Ovary (tissue), 9 donors: Measurements from ENCODE around the gene HDLBP. TPM values are rescaled to one million over a fixed set of nuclear protein-coding genes. Genes with fewer than 3 reads are reported as not detected.

Source experiments
- DNase-seq, 5 donors: peaks; one replicate each; pipeline ENCODE4 v3.0.0-alpha.2; 2019 to 2020
- H3K27ac ChIP-seq, 2 donors: fragments of 200-600 bp; one replicate each; pipeline versions ENCODE4 v1.5.1 to v1.8.0; 2019 to 2022
- H3K27me3 ChIP-seq: fragments of 200-600 bp; one replicate; pipeline ENCODE4 v1.8.0; 2022
- H3K36me3 ChIP-seq: fragments of 200-600 bp; sonication (generic); one replicate; pipeline ENCODE4 v1.5.1; 2019
- H3K4me1 ChIP-seq: one replicate; pipeline ENCODE4 v1.8.1; 2013; ENCODE audit warnings: mild to moderate bottlenecking, moderate library complexity; ENCODE audit not compliant: insufficient read depth
- H3K4me3 ChIP-seq: fragments of 200-600 bp; sonication (generic); one replicate; pipeline ENCODE4 v1.5.1; 2017
- H3K9me3 ChIP-seq, 2 donors: fragments of 200-600 bp in 1 of 2; sonication (generic) in 1 of 2; one replicate each; pipeline versions ENCODE4 v1.5.1 to v1.8.1; 2013 to 2019; ENCODE audit warnings: mild to moderate bottlenecking in 1 of 2, moderate library complexity in 1 of 2
- CTCF ChIP-seq, 3 donors: fragments of 450-650 bp in 2 of 3; fragments of 200-600 bp in 1 of 3; IDR thresholded peaks; one replicate each; pipeline versions ENCODE4 v1.5.1 to v1.8.0; 2016 to 2022; ENCODE audit warnings: antibody characterized with exemption in 3 of 3, mild to moderate bottlenecking in 1 of 3
- EP300 ChIP-seq: sonication (generic); formaldehyde crosslinking; IDR thresholded peaks from one replicate; pipeline ENCODE4 v1.6.1; 2017; ENCODE audit warnings: antibody characterized with exemption
- POLR2A ChIP-seq: fragments of 450-650 bp; IDR thresholded peaks from one replicate; pipeline ENCODE4 v1.6.1; 2017; ENCODE audit warnings: antibody characterized with exemption, mild to moderate bottlenecking, moderate library complexity
- WGBS, 3 donors: extraction: QIAGEN DNeasy Blood & Tissue Kit in 1 of 3; methylation state at CpG; one replicate each; pipeline versions ENCODE4 v1.1.5 to v1.1.7; 2013 to 2017; 5-methylcytosine and 5-hydroxymethylcytosine counted together
- intact Hi-C, 4 donors: fragments of 100-400 bp; cut with DNase I; formaldehyde crosslinking; loops; one replicate each; pipeline versions ENCODE4 v1.11.0 to v1.15.1; 2022 to 2023
- polyA plus RNA-seq, 2 donors: library from polyadenylated mRNA; stranded (reverse); fragments of 200-250 nt in 1 of 2; fragments of 350-450 nt in 1 of 2; fragmentation: Illumina TruSeq in 1 of 2; extraction: RNeasy Lipid Tissue Mini Kit (QIAGEN cat#74804) in 1 of 2; gene quantifications; one replicate each; pipeline ENCODE4 v1.2.3, GENCODE V29; 2013 to 2014
- total RNA-seq, 7 donors: library from RNA; depleted of rRNA in 2 of 7; stranded (reverse); fragments of >200 nt in 2 of 7; fragmentation: NEBNext Ultra II Directional in 3 of 7; extraction: Animal tissue kit (Norgen Biotek cat#: 25700) in 3 of 7; gene quantifications; one replicate each; pipeline versions ENCODE4 v1.1.0 to v1.2.4, GENCODE V29; 2016 to 2023
- donor health status: DM: no; HTN: no; CAD: no; lungs with moderate emphysema.
- donor health status: DM: no; HTN: no; CAD: no.
- donor health status: Bipolar disorder and iron deficiency.
- donor health status: DM: yes; HTN: yes; CAD: no.
- donor health status: DM: no; HTN: no; CAD: no.
- donor health status: DM: yes; HTN: yes; CAD: no.

The HDLBP gene
- total and polyA plus RNA-seq, 9 donors = 145 to 616 (median 359) TPM

GRCh38 chr2:241257419-241258032, 57.9 kb downstream of the HDLBP start:
- intact Hi-C loops = no loop called here
- H3K27ac ChIP-seq = no peak overlapping the region
- no peak for DNase-seq
- 70 to 80% (median 77%) methylated on average over 11 of the region's 11 CpGs for WGBS, 3 donors
- H3K27me3 ChIP-seq = no peaks in the 10 kb centered on the region
- H3K4me1 ChIP-seq = peaks cover 12% of the 10 kb centered on the region
- no peaks in the 10 kb centered on the region for H3K9me3 ChIP-seq
- TF ChIP-seq CTCF (IDR thresholded peaks at IDR 0.05) (no peak), EP300 (no peak), POLR2A (no peak)
- no peak overlapping the region for H3K4me3 ChIP-seq
- no peaks in the 10 kb centered on the region for H3K36me3 ChIP-seq

- no peaks in the 10 kb centered on the region for H3K9me3 ChIP-seq
- H3K36me3 ChIP-seq = no peaks in the 10 kb centered on the region
- H3K4me3 ChIP-seq = no peak overlapping the region
- H3K27ac ChIP-seq = peak overlapping the region in 1 of 2 donors; percentile 11
- intact Hi-C loops = no loop called here
- no peaks in the 10 kb centered on the region for H3K27me3 ChIP-seq
- no peak for DNase-seq
- 33 to 45% (median 37%) methylated on average over 11 of the region's 11 CpGs for WGBS, 3 donors
- H3K4me1 ChIP-seq = peaks cover 12% of the 10 kb centered on the region
- no peak for TF ChIP-seq CTCF (IDR thresholded peaks at IDR 0.05)
These were observed 59.3 kb downstream of the HDLBP start for GRCh38 chr2:241256168-241256545.

- 16 to 37% (median 32%) methylated on average over 13 of the region's 13 CpGs for WGBS, 3 donors
- H3K4me3 ChIP-seq = no peak overlapping the region
- TF ChIP-seq CTCF (IDR thresholded peaks at IDR 0.05) (no peak), EP300 (no peak), POLR2A (no peak)
- DNase-seq = peak in 4 of 5 donors; percentile 44 to 85 (median 63)
- peaks cover 12% of the 10 kb centered on the region for H3K4me1 ChIP-seq
- no peaks in the 10 kb centered on the region for H3K27me3 ChIP-seq
- no peaks in the 10 kb centered on the region for H3K9me3 ChIP-seq
- no peaks in the 10 kb centered on the region for H3K36me3 ChIP-seq
- H3K27ac ChIP-seq = peak overlapping the region in 1 of 2 donors; percentile 11
- intact Hi-C loops = no loop called here
These were observed 59.8 kb downstream of the HDLBP start for GRCh38 chr2:241255542-241256167.

- 73 to 83% (median 78%) methylated on average over 10 of the region's 10 CpGs for WGBS, 3 donors
- Histone ChIP-seq H3K27ac (no peak overlapping the region), H3K9me3 (no peaks in the 10 kb centered on the region), H3K36me3 (no peaks in the 10 kb centered on the region), H3K4me3 (no peak overlapping the region), H3K4me1 (peaks cover 12% of the 10 kb centered on the region), H3K27me3 (no peaks in the 10 kb centered on the region)
- no peak for TF ChIP-seq POLR2A
- TF ChIP-seq EP300 = no peak
- TF ChIP-seq CTCF (IDR thresholded peaks at IDR 0.05) = no peak
- DNase-seq = no peak
- intact Hi-C loops = no loop called here
These were observed 60.5 kb downstream of the HDLBP start for GRCh38 chr2:241254904-241255351.
